Tibial artery (tissue), 4 donors: Measurements from ENCODE around the gene SSC5D.
"Not testable (repeated sequence)": the region's sequence is repeated elsewhere in the genome, so short reads cannot be mapped to it uniquely, and the experiment has no call there.

ENCODE experiments used
- DNase-seq, 2 donors: peaks; one replicate each; pipeline ENCODE4 v3.0.0-alpha.2; 2019
- H3K27ac ChIP-seq, 2 donors: fragments of 200-600 bp; sonication (generic) in 1 of 2; 1 replicate in 1 of 2; 2 replicates in 1 of 2; pipeline ENCODE4 v1.5.1; 2018 to 2019; ENCODE audit warnings: mild to moderate bottlenecking in 1 of 2
- H3K27me3 ChIP-seq, 2 donors: fragments of 200-600 bp; sonication (generic) in 1 of 2; one replicate each; pipeline versions ENCODE4 v1.5.1 to v1.6.0; 2016 to 2019
- H3K36me3 ChIP-seq, 3 donors: fragments of 200-600 bp; sonication (generic) in 2 of 3; one replicate each; pipeline ENCODE4 v1.5.1; 2016 to 2019; ENCODE audit warnings: mild to moderate bottlenecking in 2 of 3
- H3K4me1 ChIP-seq, 4 donors: fragments of 200-600 bp; sonication (generic) in 2 of 4; 1 replicate in 3 of 4; 2 replicates in 1 of 4; pipeline ENCODE4 v1.5.1; 2016 to 2019
- H3K4me3 ChIP-seq, 2 donors: fragments of 200-600 bp; sonication (generic) in 1 of 2; 1 replicate in 1 of 2; 2 replicates in 1 of 2; pipeline ENCODE4 v1.5.1; 2018 to 2019; ENCODE audit warnings: mild to moderate bottlenecking in 2 of 2
- H3K9me3 ChIP-seq, 3 donors: fragments of 200-600 bp; sonication (generic) in 1 of 3; one replicate each; pipeline ENCODE4 v1.5.1; 2016 to 2019
- CTCF ChIP-seq, 2 experiments: fragments of 200-600 bp in 1 of 2; fragments of 450-650 bp in 1 of 2; IDR thresholded peaks; one replicate each; pipeline ENCODE4 v1.5.1; 2017 to 2019; ENCODE audit warnings: antibody characterized with exemption in 2 of 2, mild to moderate bottlenecking in 1 of 2, moderate library complexity in 1 of 2
- intact Hi-C: fragments of 100-400 bp; cut with DNase I; formaldehyde crosslinking; loops from one replicate; pipeline ENCODE4 v1.15.0; 2023; ENCODE audit warnings: low total_unique reads

SSC5D gene

GRCh38 chr19:55447421-55448174, 40.6 kb upstream of the SSC5D start:
- Histone ChIP-seq H3K27ac (no peak overlapping the region), H3K4me3 (no peak overlapping the region), H3K27me3 (peaks cover 8 to 75% of the 10 kb centered on the region in 2 donors), H3K36me3 (no peaks in the 10 kb centered on the region), H3K9me3 (no peaks in the 10 kb centered on the region), H3K4me1 (peaks cover 0 to 22% (median 16%) of the 10 kb centered on the region in 4 donors)
- DNase-seq, result no peak
- intact Hi-C loops, result no loop called here
- TF ChIP-seq CTCF (IDR thresholded peaks at IDR 0.05), result no peak

GRCh38 chr19:55448175-55448490, 40.1 kb upstream of the SSC5D start:
- DNase-seq, intact Hi-C loops, H3K4me3 ChIP-seq, H3K27ac ChIP-seq, H3K36me3 ChIP-seq, H3K9me3 ChIP-seq: not testable (repeated sequence)
- peaks cover 8 to 75% of the 10 kb centered on the region in 2 donors for H3K27me3 ChIP-seq
- H3K4me1 ChIP-seq, result peaks cover 0 to 21% (median 19%) of the 10 kb centered on the region in 4 donors

- no peak for DNase-seq
- Histone ChIP-seq H3K4me3 (no peak overlapping the region), H3K9me3 (no peaks in the 10 kb centered on the region), H3K36me3 (peaks cover 0 to 4% (median 0%) of the 10 kb centered on the region in 3 donors), H3K27me3 (peaks cover 8 to 64% of the 10 kb centered on the region in 2 donors), H3K4me1 (peaks cover 0 to 22% (median 19%) of the 10 kb centered on the region in 4 donors), H3K27ac (no peak overlapping the region)
- no peak for TF ChIP-seq CTCF (IDR thresholded peaks at IDR 0.05)
- intact Hi-C loops, result no loop called here
Observed at GRCh38 chr19:55449469-55449868, 38.8 kb upstream of the SSC5D start.

- Histone ChIP-seq H3K27me3 (peaks cover 8 to 48% of the 10 kb centered on the region in 2 donors), H3K36me3 (peaks cover 0 to 23% (median 16%) of the 10 kb centered on the region in 3 donors), H3K27ac (no peak overlapping the region), H3K4me3 (no peak overlapping the region), H3K9me3 (no peaks in the 10 kb centered on the region), H3K4me1 (peaks cover 0 to 22% (median 19%) of the 10 kb centered on the region in 4 donors)
- TF ChIP-seq CTCF (IDR thresholded peaks at IDR 0.05), result no peak
- intact Hi-C loops, result no loop called here
- no peak for DNase-seq
Observed at GRCh38 chr19:55451163-55451964, 36.9 kb upstream of the SSC5D start.

- TF ChIP-seq CTCF (IDR thresholded peaks at IDR 0.05), result no peak
- peaks cover 0 to 22% (median 19%) of the 10 kb centered on the region in 4 donors for H3K4me1 ChIP-seq
- no peak overlapping the region for H3K27ac ChIP-seq
- no peak overlapping the region for H3K4me3 ChIP-seq
- H3K9me3 ChIP-seq, result no peaks in the 10 kb centered on the region
- peaks cover 8 to 43% of the 10 kb centered on the region in 2 donors for H3K27me3 ChIP-seq
- no peak for DNase-seq
- peaks cover 0 to 25% (median 16%) of the 10 kb centered on the region in 3 donors for H3K36me3 ChIP-seq
- intact Hi-C loops, result no loop called here
Observed at GRCh38 chr19:55451965-55452748, 36.1 kb upstream of the SSC5D start.
